ENCODE data around the gene BTBD9. TPM values are rescaled to one million over a fixed set of nuclear protein-coding genes. Genes with fewer than 3 reads are reported as not detected.

The BTBD9 gene
- total and polyA plus RNA-seq, 4 experiments from 2014 or later, result 5.2 to 40.4 (median 32.3) TPM

DNA sequence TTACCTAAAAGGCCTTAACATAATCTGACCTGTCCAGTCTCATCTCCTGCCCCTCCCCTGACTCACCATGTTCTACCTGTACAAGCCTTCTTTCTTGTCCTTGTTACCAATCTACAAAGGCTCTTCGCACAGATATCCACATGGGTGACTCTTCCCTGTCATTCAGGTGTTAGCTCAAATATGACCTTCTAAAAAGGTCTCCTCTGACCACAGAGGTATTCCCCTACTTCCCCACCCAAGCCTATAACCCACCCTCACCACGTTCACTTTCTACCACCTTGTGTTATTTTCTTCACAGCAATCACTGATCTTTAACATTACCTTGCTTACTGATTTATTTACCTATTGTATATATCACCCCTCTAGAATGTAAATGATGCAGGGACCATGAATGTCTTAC lies 96.7 kb downstream of the BTBD9 start:
- POLR2A ChIA-PET (ENCODE audit: partially characterized antibody), result no interaction called here
- intact Hi-C loops (cut with micrococcal nuclease), result no loop called here
- CTCF ChIA-PET (ENCODE audit: partially characterized antibody), result no interaction called here
- no peak overlapping the region for H3K27ac ChIP-seq (ENCODE audit: low read depth, low read length)
- H3K27ac Mint-ChIP-seq, result no peak overlapping the region
- H3K27me3 Mint-ChIP-seq, result no peaks in the 10 kb centered on the region
- no peaks in the 10 kb centered on the region for H3K36me3 ChIP-seq (ENCODE audit: insufficient read depth, low read length)
- no peak overlapping the region for H3K4me3 Mint-ChIP-seq
- no peak overlapping the region for H3K4me3 ChIP-seq (ENCODE audit: low read length in 2 of 2)
- H3K4me1 Mint-ChIP-seq, result peaks cover 0 to 4% (median under 1%) of the 10 kb centered on the region in 4 donors
- H3K9me3 ChIP-seq (ENCODE audit: control insufficient read depth in 1 of 2, low read length in 2 of 2), result no peaks in the 10 kb centered on the region
- H3K4me1 ChIP-seq (ENCODE audit: insufficient read depth, low read length), result no peaks in the 10 kb centered on the region
- H3K36me3 Mint-ChIP-seq, result peaks cover 9 to 15% of the 10 kb centered on the region in 2 donors
- DNase-seq, result no peak
- H3K9me3 Mint-ChIP-seq, result no peaks in the 10 kb centered on the region
- H3K27me3 ChIP-seq (ENCODE audit: insufficient read depth, low read length), result no peaks in the 10 kb centered on the region

DNA sequence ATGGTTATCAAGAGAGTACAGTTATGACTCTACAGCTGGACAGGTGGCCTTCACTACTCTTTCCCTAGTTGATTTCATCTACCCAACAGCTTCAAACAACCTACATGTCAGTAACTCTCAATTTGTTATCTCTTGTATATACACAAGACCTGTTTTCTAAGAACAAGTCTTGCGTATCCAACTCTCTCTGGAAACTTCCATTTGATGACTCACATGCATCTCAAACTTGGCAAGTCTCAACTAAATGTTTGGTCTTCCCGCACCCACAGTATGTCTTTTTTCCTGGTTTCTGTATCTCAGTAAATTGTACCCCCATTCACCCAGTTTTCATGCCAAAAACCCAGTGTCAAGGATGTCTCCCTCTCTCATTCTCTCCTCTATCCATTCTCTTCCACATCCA lies 97.7 kb downstream of the BTBD9 start:
- intact Hi-C loops (cut with micrococcal nuclease), result no loop called here
- no peak overlapping the region for H3K27ac ChIP-seq (ENCODE audit: low read depth, low read length)
- Mint-ChIP-seq H3K36me3 (peaks cover 4 to 10% of the 10 kb centered on the region in 2 donors), H3K4me1 (peaks cover 0 to 3% (median 2%) of the 10 kb centered on the region in 4 donors), H3K27me3 (no peaks in the 10 kb centered on the region), H3K4me3 (no peak overlapping the region), H3K27ac (no peak overlapping the region), H3K9me3 (no peaks in the 10 kb centered on the region)
- CTCF ChIA-PET (ENCODE audit: partially characterized antibody), result no interaction called here
- no peak for DNase-seq
- H3K27me3 ChIP-seq (ENCODE audit: insufficient read depth, low read length), result no peaks in the 10 kb centered on the region
- H3K4me1 ChIP-seq (ENCODE audit: insufficient read depth, low read length), result no peaks in the 10 kb centered on the region
- H3K9me3 ChIP-seq (ENCODE audit: control insufficient read depth in 1 of 2, low read length in 2 of 2), result no peaks in the 10 kb centered on the region
- no peak overlapping the region for H3K4me3 ChIP-seq (ENCODE audit: low read length in 2 of 2)
- POLR2A ChIA-PET (ENCODE audit: partially characterized antibody), result no interaction called here
- no peaks in the 10 kb centered on the region for H3K36me3 ChIP-seq (ENCODE audit: insufficient read depth, low read length)

DNA sequence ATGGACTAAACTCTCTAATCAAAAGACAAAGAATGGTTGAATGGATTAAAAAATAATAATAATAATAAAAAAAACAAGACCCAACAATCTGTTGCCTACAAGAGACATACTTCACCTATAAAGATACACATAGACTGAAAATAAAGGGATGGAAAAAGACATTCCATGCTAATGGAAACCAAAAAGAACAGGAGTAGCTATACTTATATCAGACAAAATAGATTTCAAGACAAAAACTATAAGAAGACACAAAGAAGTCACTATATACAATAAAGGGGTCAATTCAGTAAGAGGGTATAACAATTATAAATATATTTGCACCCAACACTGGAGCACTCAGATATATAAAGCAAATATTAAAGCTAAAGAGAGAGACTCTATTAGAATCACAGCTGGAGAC lies 106.7 kb downstream of the BTBD9 start:
- Histone ChIP-seq H3K27ac (ENCODE audit: low read depth, low read length) (no peak overlapping the region), H3K27me3 (ENCODE audit: insufficient read depth, low read length) (no peaks in the 10 kb centered on the region), H3K9me3 (ENCODE audit: control insufficient read depth in 1 of 2, low read length in 2 of 2) (no peaks in the 10 kb centered on the region), H3K36me3 (ENCODE audit: insufficient read depth, low read length) (no peaks in the 10 kb centered on the region), H3K4me1 (ENCODE audit: insufficient read depth, low read length) (no peaks in the 10 kb centered on the region), H3K4me3 (ENCODE audit: low read length in 2 of 2) (no peak overlapping the region)
- Mint-ChIP-seq H3K27ac (no peak overlapping the region), H3K9me3 (peaks cover 0 to 7% (median 2%) of the 10 kb centered on the region in 8 donors), H3K27me3 (no peaks in the 10 kb centered on the region), H3K4me1 (peaks cover 15 to 42% (median 28%) of the 10 kb centered on the region in 4 donors), H3K36me3 (peaks cover 29 to 40% of the 10 kb centered on the region in 2 donors), H3K4me3 (no peak overlapping the region)
- intact Hi-C loops (cut with micrococcal nuclease), result no loop called here
- CTCF ChIA-PET (ENCODE audit: partially characterized antibody), result no interaction called here
- DNase-seq, result no peak
- POLR2A ChIA-PET (ENCODE audit: partially characterized antibody), result no interaction called here

DNA sequence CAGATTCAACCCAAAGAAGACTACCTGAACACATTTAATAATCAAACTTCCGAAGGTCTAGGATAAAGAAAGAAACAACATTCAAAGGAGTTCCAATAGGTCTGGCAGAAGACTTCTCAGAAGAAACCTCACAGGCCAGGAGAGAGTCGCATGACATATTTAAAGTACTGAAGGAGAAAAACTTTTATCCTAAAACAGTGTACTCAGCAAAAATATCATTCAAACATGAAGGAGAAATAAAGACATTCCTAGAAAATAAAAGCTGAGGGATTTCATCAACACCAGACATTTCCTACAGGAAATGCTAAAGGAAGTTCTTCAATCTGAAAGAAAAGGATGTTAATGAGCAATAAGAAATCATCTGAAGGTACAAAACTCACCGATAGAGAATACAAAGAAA lies 108.6 kb downstream of the BTBD9 start:
- Histone ChIP-seq H3K27ac (ENCODE audit: low read depth, low read length) (no peak overlapping the region), H3K4me1 (ENCODE audit: insufficient read depth, low read length) (no peaks in the 10 kb centered on the region), H3K27me3 (ENCODE audit: insufficient read depth, low read length) (no peaks in the 10 kb centered on the region), H3K9me3 (ENCODE audit: control insufficient read depth in 1 of 2, low read length in 2 of 2) (no peaks in the 10 kb centered on the region), H3K36me3 (ENCODE audit: insufficient read depth, low read length) (no peaks in the 10 kb centered on the region), H3K4me3 (ENCODE audit: low read length in 2 of 2) (no peak overlapping the region)
- no peak for DNase-seq
- H3K36me3 Mint-ChIP-seq, result peaks cover 45 to 57% of the 10 kb centered on the region in 2 donors
- H3K4me3 Mint-ChIP-seq, result no peak overlapping the region
- no peaks in the 10 kb centered on the region for H3K27me3 Mint-ChIP-seq
- POLR2A ChIA-PET (ENCODE audit: partially characterized antibody), result no interaction called here
- CTCF ChIA-PET (ENCODE audit: partially characterized antibody), result no interaction called here
- intact Hi-C loops (cut with micrococcal nuclease), result no loop called here
- H3K27ac Mint-ChIP-seq, result no peak overlapping the region
- H3K9me3 Mint-ChIP-seq, result peaks cover 0 to 19% (median 14%) of the 10 kb centered on the region in 8 donors
- H3K4me1 Mint-ChIP-seq, result peaks cover 10 to 42% (median 25%) of the 10 kb centered on the region in 4 donors

DNA sequence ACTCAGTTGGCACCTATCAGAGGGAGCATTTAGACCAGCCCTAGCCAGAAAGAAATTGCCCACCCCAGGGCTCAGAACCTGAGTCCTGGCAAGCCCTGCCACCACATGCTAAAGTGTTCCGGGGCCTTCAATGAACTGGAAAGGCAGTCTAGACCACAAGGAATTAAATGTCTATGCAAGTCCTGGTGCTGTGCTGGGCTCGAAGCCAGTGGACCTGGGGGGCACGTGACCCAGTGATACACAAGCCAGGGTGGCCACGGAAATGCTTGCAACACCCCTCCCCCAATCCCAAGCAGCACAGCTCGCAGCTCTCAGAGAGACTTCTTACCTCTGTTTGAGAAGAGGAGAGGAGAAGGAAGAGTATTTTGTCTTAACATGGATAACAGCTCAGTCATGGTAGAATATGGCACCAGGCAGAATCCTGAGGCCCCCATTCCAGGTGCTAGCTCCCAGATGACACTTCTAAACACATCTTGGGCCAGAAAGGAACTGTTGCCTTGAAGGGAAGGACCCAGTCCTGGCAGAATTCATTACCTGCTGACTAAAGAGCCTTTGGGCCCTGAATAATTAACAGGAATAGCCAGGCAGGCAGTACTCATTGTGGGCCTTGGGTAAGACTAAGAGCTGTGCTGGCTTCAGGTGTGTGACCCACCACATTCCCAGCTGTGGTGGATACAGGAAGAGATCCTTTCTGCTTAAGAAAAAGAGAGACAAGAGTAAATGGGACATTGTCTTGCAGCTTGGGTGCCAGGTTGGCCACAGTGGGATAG lies 111.3 kb downstream of the BTBD9 start:
- POLR2A ChIA-PET (ENCODE audit: partially characterized antibody), result no interaction called here
- Mint-ChIP-seq H3K36me3 (peaks cover 51 to 66% of the 10 kb centered on the region in 2 donors), H3K27me3 (no peaks in the 10 kb centered on the region), H3K9me3 (peaks cover 0 to 31% (median 20%) of the 10 kb centered on the region in 8 donors), H3K4me3 (peak overlapping the region in 1 of 8 donors; percentile 46), H3K4me1 (peaks cover 2 to 18% (median 15%) of the 10 kb centered on the region in 4 donors), H3K27ac (no peak overlapping the region)
- no peak overlapping the region for H3K27ac ChIP-seq (ENCODE audit: low read depth, low read length)
- H3K4me3 ChIP-seq (ENCODE audit: low read length in 2 of 2), result no peak overlapping the region
- no peaks in the 10 kb centered on the region for H3K27me3 ChIP-seq (ENCODE audit: insufficient read depth, low read length)
- H3K4me1 ChIP-seq (ENCODE audit: insufficient read depth, low read length), result no peaks in the 10 kb centered on the region
- H3K36me3 ChIP-seq (ENCODE audit: insufficient read depth, low read length), result no peaks in the 10 kb centered on the region
- intact Hi-C loops (cut with micrococcal nuclease), result no loop called here
- DNase-seq, result no peak
- CTCF ChIA-PET (ENCODE audit: partially characterized antibody), result no interaction called here
- no peaks in the 10 kb centered on the region for H3K9me3 ChIP-seq (ENCODE audit: control insufficient read depth in 1 of 2, low read length in 2 of 2)

DNA sequence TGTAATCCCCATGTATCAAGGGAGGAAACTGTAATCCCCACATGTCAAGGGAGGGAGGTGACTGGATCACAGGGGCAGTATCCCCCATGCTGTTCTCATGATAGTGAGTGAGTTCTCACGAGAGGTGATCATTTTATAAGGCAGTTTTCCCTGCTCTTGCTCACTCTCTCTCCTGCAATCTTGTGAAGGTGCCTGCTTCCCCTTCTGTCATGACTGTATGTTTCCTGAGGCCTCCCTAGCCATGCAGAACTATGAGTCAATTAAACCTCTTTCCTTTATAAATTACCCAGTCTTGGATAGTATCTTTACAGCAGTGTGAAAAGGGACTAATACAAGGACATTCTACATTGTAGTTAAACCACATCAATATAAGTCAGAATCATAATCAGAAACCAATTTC lies 112.4 kb downstream of the BTBD9 start:
- POLR2A ChIA-PET (ENCODE audit: partially characterized antibody), result no interaction called here
- H3K27me3 Mint-ChIP-seq, result no peaks in the 10 kb centered on the region
- no peak overlapping the region for H3K4me3 Mint-ChIP-seq
- CTCF ChIA-PET (ENCODE audit: partially characterized antibody), result no interaction called here
- H3K27me3 ChIP-seq (ENCODE audit: insufficient read depth, low read length), result no peaks in the 10 kb centered on the region
- peaks cover 0 to 31% (median 21%) of the 10 kb centered on the region in 8 donors for H3K9me3 Mint-ChIP-seq
- H3K4me1 Mint-ChIP-seq, result peaks cover 2 to 13% (median 10%) of the 10 kb centered on the region in 4 donors
- intact Hi-C loops (cut with micrococcal nuclease), result no loop called here
- no peak for DNase-seq
- peaks cover 48 to 57% of the 10 kb centered on the region in 2 donors for H3K36me3 Mint-ChIP-seq
- no peak overlapping the region for H3K27ac Mint-ChIP-seq
- H3K27ac ChIP-seq (ENCODE audit: low read depth, low read length), result no peak overlapping the region
- H3K4me1 ChIP-seq (ENCODE audit: insufficient read depth, low read length), result no peaks in the 10 kb centered on the region
- no peaks in the 10 kb centered on the region for H3K9me3 ChIP-seq (ENCODE audit: control insufficient read depth in 1 of 2, low read length in 2 of 2)
- no peak overlapping the region for H3K4me3 ChIP-seq (ENCODE audit: low read length in 2 of 2)
- no peaks in the 10 kb centered on the region for H3K36me3 ChIP-seq (ENCODE audit: insufficient read depth, low read length)

DNA sequence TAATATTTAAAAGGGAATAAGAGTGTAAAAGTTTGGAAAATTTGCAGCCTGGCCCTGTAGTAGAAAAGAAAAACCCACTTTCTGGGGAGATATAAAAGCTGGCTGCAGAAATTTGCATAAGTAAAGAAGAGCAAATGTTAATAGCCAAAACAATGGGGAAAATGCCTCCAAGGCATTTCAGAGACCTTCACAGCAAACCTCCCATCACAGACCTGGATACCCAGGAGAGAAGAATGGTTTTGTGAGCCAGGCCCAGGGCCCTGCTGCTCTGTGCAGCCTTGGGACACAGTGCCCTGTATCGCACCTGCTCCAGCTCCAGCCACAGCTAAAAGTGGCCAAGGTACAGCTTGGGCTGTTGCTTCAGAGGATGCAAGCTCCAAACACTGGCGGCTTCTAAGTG lies 113.8 kb downstream of the BTBD9 start:
- Histone ChIP-seq H3K4me1 (ENCODE audit: insufficient read depth, low read length) (no peaks in the 10 kb centered on the region), H3K36me3 (ENCODE audit: insufficient read depth, low read length) (no peaks in the 10 kb centered on the region), H3K27me3 (ENCODE audit: insufficient read depth, low read length) (no peaks in the 10 kb centered on the region), H3K27ac (ENCODE audit: low read depth, low read length) (no peak overlapping the region), H3K4me3 (ENCODE audit: low read length in 2 of 2) (no peak overlapping the region), H3K9me3 (ENCODE audit: control insufficient read depth in 1 of 2, low read length in 2 of 2) (no peaks in the 10 kb centered on the region)
- Mint-ChIP-seq H3K4me1 (peaks cover 4 to 11% (median 8%) of the 10 kb centered on the region in 4 donors), H3K27me3 (no peaks in the 10 kb centered on the region), H3K9me3 (peaks cover 0 to 29% (median 21%) of the 10 kb centered on the region in 8 donors), H3K27ac (no peak overlapping the region), H3K36me3 (peaks cover 44 to 48% of the 10 kb centered on the region in 2 donors), H3K4me3 (no peak overlapping the region)
- CTCF ChIA-PET (ENCODE audit: partially characterized antibody), result no interaction called here
- POLR2A ChIA-PET (ENCODE audit: partially characterized antibody), result no interaction called here
- intact Hi-C loops (cut with micrococcal nuclease), result no loop called here
- DNase-seq, result no peak

Data from CD4-positive, alpha-beta memory T cell (primary cell).